ENCODE measurements around the gene TRIL. TPM values are rescaled to one million over a fixed set of nuclear protein-coding genes. Genes with fewer than 3 reads are reported as not detected.

Gene TRIL
- total RNA-seq (ENCODE audit: low replicate concordance): 0.45 and 1.1 TPM in 2 replicates

GRCh38 chr7:28958235-28958979, at the start of gene TRIL:
Gene TRIL, minus strand, starts transcription at chr7:28958330. Its CDS starts 284 bp downstream, at chr7:28958046.

Other genes starting within 250 kb of the TRIL start
- gene CPVL, start 188.2 kb upstream of the TRIL start, total RNA-seq (ENCODE audit: low replicate concordance): 0.08 and 1.9 TPM in 2 replicates
- 1.2 and 2.2 TPM in 2 replicates for gene CHN2, start 236.4 kb upstream of the TRIL start, total RNA-seq (ENCODE audit: low replicate concordance)